ENCODE results near the gene WASHC4. TPM values are rescaled to one million over a fixed set of nuclear protein-coding genes. Genes with fewer than 3 reads are reported as not detected.

WASHC4 gene
- total RNA-seq, 1 donor from 2014 or later: 73.2 TPM

DNA sequence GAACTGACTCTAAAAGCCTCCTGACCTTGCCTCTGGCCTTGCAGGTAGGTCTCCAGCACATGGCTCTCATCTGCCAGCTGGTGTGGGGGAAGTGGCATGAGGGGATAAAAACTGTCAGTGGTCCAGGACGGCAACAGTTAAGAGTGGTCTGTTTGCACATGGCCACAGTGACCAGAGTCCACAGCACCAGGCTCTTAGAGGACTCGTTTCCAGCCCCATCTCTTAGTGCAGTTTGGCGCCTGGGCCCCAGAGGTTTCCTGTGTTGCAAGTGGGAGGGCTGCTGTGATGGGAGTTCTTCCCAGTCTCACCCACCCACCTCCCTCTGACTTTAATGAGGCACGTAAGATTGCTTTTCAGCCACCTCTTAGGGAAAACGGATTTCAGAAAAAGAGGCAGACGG, 91.4 kb downstream of the WASHC4 start:
- Mint-ChIP-seq H3K4me3 (ENCODE audit: unreplicated experiment) (no peak overlapping the region), H3K27ac (ENCODE audit: unreplicated experiment) (peak overlapping the region; percentile 66), H3K27me3 (ENCODE audit: unreplicated experiment) (no peaks in the 10 kb centered on the region), H3K4me1 (ENCODE audit: unreplicated experiment) (peaks cover 7% of the 10 kb centered on the region), H3K36me3 (ENCODE audit: unreplicated experiment) (peaks cover 38% of the 10 kb centered on the region), H3K9me3 (ENCODE audit: unreplicated experiment) (no peaks in the 10 kb centered on the region)
- DNase-seq (ENCODE audit: extremely low spot score, unreplicated experiment): no peak
- no peak for TF ChIP-seq CTCF (IDR thresholded peaks at IDR 0.05)

DNA sequence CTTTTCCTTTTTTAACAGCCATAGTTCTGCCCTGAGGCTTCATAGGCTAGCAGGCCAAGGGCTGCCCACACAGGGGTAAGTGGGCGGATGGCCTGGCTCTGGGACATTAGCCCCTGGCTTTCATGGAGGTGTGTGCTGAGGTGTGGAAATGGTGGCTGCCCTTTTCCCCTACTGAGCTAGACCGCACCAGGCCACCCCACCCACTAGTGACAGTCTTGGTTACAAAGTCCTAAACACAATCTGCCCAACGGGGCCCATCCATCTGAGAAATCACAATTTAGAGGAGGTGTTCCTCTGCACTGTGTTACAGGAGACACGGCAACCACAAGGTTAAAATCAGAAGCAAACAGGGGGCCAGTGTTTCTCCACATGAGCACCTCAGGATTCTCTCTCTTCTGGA, 92.9 kb downstream of the WASHC4 start:
- Mint-ChIP-seq H3K4me3 (ENCODE audit: unreplicated experiment) (no peak overlapping the region), H3K27ac (ENCODE audit: unreplicated experiment) (no peak overlapping the region), H3K36me3 (ENCODE audit: unreplicated experiment) (peaks cover 39% of the 10 kb centered on the region), H3K27me3 (ENCODE audit: unreplicated experiment) (no peaks in the 10 kb centered on the region), H3K9me3 (ENCODE audit: unreplicated experiment) (no peaks in the 10 kb centered on the region), H3K4me1 (ENCODE audit: unreplicated experiment) (peaks cover 7% of the 10 kb centered on the region)
- no peak for TF ChIP-seq CTCF (IDR thresholded peaks at IDR 0.05)
- no peak for DNase-seq (ENCODE audit: extremely low spot score, unreplicated experiment)

DNA sequence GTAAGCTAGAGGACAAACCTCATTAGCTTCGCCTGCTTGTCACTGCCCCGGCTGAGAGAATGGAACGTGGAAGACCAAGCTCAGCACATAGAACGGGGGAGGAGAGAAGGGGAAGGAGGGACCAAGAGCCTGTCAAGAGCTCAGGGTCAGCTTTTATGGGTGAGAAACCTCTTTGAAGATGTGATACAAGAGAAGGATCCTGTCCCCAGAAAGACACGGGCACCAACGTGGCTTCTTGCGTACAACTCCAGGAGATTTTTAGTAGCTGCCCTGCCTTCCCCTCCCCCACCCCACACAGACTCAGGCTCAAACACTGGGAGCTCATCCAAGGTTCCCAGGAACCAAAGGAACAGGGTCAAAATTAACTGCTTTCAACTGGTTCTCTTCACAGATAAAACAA, 93.8 kb downstream of the WASHC4 start:
- H3K4me3 Mint-ChIP-seq (ENCODE audit: unreplicated experiment): no peak overlapping the region
- H3K27me3 Mint-ChIP-seq (ENCODE audit: unreplicated experiment): no peaks in the 10 kb centered on the region
- no peak overlapping the region for H3K27ac Mint-ChIP-seq (ENCODE audit: unreplicated experiment)
- no peak for DNase-seq (ENCODE audit: extremely low spot score, unreplicated experiment)
- peaks cover 45% of the 10 kb centered on the region for H3K36me3 Mint-ChIP-seq (ENCODE audit: unreplicated experiment)
- H3K9me3 Mint-ChIP-seq (ENCODE audit: unreplicated experiment): no peaks in the 10 kb centered on the region
- peaks cover 7% of the 10 kb centered on the region for H3K4me1 Mint-ChIP-seq (ENCODE audit: unreplicated experiment)
- no peak for TF ChIP-seq CTCF (IDR thresholded peaks at IDR 0.05)

DNA sequence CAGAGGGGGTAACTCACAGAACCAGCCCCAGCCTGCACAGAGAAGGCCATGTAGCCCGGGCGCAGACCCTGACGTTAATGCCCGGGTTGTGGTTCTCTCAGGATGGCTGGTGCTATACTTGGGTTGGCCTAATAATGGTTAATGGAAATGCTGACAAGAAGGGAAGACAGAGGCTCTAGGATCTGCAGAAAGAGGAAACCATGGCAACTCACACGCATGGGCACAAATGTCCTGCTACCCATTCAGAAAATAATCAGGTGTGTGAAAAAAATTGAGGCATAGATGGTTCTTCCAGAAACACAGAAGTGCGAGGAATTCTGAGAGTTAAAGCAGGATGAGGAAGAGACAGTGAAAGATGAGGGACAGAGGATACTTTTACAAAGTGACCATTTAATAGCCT, 94.7 kb downstream of the WASHC4 start:
- Mint-ChIP-seq H3K4me3 (ENCODE audit: unreplicated experiment) (no peak overlapping the region), H3K4me1 (ENCODE audit: unreplicated experiment) (peaks cover 7% of the 10 kb centered on the region), H3K9me3 (ENCODE audit: unreplicated experiment) (no peaks in the 10 kb centered on the region), H3K27me3 (ENCODE audit: unreplicated experiment) (no peaks in the 10 kb centered on the region), H3K27ac (ENCODE audit: unreplicated experiment) (no peak overlapping the region), H3K36me3 (ENCODE audit: unreplicated experiment) (peaks cover 53% of the 10 kb centered on the region)
- no peak for DNase-seq (ENCODE audit: extremely low spot score, unreplicated experiment)
- TF ChIP-seq CTCF (IDR thresholded peaks at IDR 0.05): no peak

GRCh38 chr12:105204127-105204526, 96.6 kb downstream of the WASHC4 start:
- Mint-ChIP-seq H3K27ac (ENCODE audit: unreplicated experiment) (no peak overlapping the region), H3K9me3 (ENCODE audit: unreplicated experiment) (no peaks in the 10 kb centered on the region), H3K27me3 (ENCODE audit: unreplicated experiment) (no peaks in the 10 kb centered on the region), H3K4me1 (ENCODE audit: unreplicated experiment) (peaks cover 7% of the 10 kb centered on the region), H3K36me3 (ENCODE audit: unreplicated experiment) (peaks cover 56% of the 10 kb centered on the region), H3K4me3 (ENCODE audit: unreplicated experiment) (no peak overlapping the region)
- no peak for DNase-seq (ENCODE audit: extremely low spot score, unreplicated experiment)
- no peak for TF ChIP-seq CTCF (IDR thresholded peaks at IDR 0.05)

All from osteocyte (in vitro differentiated cells).